Measurements from ENCODE around the gene MEGF9. TPM values are rescaled to one million over a fixed set of nuclear protein-coding genes. Genes with fewer than 3 reads are reported as not detected.

Gene MEGF9
- total and polyA plus RNA-seq, 2 of the 13 experiments (the other 11 are each of a cell fraction or from before 2014, with no cell fraction given) = 3.1 to 3.3 TPM

DNA sequence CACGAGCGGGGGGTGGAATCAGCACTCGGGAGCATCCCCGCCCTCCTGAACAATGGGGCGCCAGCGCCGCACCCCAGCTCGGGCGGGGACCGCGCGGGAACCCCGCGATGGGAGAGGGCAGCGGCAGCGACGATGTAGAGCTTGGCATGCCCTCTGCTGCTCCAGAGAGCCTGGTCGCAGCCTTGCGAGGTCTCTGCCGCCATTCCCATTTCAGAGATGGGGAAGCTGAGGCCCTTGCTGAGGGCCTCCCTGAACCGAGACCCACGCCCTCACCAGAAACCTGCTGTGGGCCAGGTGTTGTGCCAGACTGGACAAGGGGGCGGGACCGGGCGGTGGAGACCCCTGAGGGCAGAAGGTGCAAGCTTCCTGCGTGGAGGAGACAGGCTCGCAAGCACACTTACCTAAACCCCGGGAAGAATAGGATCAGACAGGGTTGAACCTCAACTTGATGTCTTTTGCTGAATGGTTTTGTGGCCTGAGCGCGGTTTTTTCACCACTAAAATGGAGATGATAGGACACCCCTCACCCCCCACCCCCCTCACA is 647 bp upstream of the MEGF9 start (continued):
- TF ChIP-seq SATB2 (CRISPR knock-in tag; IDR thresholded peaks at IDR 0.05) (no peak), HHEX (CRISPR knock-in tag; IDR thresholded peaks at IDR 0.05) (no peak), ZNF788 (CRISPR knock-in tag; IDR thresholded peaks at IDR 0.05; ENCODE audit: borderline replicate concordance) (peak; percentile 2; the same call in 1 of the 2 replicates), ZNF572 (CRISPR knock-in tag; IDR thresholded peaks at IDR 0.05) (no peak), ZNF567 (CRISPR knock-in tag; IDR thresholded peaks at IDR 0.05; ENCODE audit: borderline replicate concordance) (no peak), MTA3 (CRISPR knock-in tag; IDR thresholded peaks at IDR 0.05) (no peak), NONO (IDR thresholded peaks at IDR 0.05) (no peak), NONO (CRISPR knock-in tag; conservative IDR thresholded peaks at IDR 0.05) (peak; percentile 2; the same call in 1 of the 2 replicates), ZFP41 (CRISPR knock-in tag; IDR thresholded peaks at IDR 0.05; ENCODE audit: borderline replicate concordance) (0 out of 2 replicates have a peak, but pooled peaks have one; percentile 68), ZNF768 (CRISPR knock-in tag; IDR thresholded peaks at IDR 0.05) (peak; percentile 59; the same call in 1 of the 2 replicates), ZMYM3 (CRISPR knock-in tag; IDR thresholded peaks at IDR 0.05) (peak; percentile 100)
- TF ChIP-seq, protein P1, sequence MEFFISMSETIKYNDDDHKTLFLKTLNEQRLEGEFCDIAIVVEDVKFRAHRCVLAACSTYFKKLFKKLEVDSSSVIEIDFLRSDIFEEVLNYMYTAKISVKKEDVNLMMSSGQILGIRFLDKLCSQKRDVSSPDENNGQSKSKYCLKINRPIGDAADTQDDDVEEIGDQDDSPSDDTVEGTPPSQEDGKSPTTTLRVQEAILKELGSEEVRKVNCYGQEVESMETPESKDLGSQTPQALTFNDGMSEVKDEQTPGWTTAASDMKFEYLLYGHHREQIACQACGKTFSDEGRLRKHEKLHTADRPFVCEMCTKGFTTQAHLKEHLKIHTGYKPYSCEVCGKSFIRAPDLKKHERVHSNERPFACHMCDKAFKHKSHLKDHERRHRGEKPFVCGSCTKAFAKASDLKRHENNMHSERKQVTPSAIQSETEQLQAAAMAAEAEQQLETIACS (CRISPR knock-in tag; IDR thresholded peaks at IDR 0.05) = 0 out of 2 replicates have a peak, but pooled peaks have one; percentile 8
- TF ChIP-seq, protein P2, sequence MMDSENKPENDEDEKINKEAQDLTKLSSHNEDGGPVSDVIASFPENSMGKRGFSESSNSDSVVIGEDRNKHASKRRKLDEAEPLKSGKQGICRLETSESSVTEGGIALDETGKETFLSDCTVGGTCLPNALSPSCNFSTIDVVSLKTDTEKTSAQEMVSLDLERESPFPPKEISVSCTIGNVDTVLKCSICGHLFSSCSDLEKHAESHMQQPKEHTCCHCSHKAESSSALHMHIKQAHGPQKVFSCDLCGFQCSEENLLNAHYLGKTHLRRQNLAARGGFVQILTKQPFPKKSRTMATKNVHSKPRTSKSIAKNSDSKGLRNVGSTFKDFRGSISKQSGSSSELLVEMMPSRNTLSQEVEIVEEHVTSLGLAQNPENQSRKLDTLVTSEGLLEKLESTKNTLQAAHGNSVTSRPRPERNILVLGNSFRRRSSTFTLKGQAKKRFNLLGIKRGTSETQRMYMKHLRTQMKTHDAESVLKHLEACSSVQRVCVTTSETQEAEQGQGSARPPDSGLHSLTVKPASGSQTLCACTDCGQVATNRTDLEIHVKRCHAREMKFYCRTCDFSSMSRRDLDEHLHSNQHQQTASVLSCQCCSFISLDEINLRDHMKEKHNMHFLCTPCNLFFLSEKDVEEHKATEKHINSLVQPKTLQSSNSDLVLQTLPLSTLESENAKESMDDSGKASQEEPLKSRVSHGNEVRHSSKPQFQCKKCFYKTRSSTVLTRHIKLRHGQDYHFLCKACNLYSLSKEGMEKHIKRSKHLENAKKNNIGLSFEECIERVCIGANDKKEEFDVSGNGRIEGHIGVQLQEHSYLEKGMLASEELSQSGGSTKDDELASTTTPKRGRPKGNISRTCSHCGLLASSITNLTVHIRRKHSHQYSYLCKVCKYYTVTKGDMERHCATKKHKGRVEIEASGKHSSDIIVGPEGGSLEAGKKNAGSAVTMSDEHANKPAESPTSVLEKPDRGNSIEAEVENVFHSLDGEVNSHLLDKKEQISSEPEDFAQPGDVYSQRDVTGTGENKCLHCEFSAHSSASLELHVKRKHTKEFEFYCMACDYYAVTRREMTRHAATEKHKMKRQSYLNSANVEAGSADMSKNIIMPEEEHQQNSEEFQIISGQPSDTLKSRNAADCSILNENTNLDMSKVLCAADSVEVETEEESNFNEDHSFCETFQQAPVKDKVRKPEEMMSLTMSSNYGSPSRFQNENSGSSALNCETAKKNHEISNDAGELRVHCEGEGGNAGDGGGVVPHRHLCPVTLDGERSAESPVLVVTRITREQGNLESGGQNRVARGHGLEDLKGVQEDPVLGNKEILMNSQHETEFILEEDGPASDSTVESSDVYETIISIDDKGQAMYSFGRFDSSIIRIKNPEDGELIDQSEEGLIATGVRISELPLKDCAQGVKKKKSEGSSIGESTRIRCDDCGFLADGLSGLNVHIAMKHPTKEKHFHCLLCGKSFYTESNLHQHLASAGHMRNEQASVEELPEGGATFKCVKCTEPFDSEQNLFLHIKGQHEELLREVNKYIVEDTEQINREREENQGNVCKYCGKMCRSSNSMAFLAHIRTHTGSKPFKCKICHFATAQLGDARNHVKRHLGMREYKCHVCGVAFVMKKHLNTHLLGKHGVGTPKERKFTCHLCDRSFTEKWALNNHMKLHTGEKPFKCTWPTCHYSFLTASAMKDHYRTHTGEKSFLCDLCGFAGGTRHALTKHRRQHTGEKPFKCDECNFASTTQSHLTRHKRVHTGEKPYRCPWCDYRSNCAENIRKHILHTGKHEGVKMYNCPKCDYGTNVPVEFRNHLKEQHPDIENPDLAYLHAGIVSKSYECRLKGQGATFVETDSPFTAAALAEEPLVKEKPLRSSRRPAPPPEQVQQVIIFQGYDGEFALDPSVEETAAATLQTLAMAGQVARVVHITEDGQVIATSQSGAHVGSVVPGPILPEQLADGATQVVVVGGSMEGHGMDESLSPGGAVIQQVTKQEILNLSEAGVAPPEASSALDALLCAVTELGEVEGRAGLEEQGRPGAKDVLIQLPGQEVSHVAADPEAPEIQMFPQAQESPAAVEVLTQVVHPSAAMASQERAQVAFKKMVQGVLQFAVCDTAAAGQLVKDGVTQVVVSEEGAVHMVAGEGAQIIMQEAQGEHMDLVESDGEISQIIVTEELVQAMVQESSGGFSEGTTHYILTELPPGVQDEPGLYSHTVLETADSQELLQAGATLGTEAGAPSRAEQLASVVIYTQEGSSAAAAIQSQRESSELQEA (CRISPR knock-in tag; IDR thresholded peaks at IDR 0.05; ENCODE audit: not compliant biosample characterization) = peak; percentile 7
- TF ChIP-seq, protein P3, sequence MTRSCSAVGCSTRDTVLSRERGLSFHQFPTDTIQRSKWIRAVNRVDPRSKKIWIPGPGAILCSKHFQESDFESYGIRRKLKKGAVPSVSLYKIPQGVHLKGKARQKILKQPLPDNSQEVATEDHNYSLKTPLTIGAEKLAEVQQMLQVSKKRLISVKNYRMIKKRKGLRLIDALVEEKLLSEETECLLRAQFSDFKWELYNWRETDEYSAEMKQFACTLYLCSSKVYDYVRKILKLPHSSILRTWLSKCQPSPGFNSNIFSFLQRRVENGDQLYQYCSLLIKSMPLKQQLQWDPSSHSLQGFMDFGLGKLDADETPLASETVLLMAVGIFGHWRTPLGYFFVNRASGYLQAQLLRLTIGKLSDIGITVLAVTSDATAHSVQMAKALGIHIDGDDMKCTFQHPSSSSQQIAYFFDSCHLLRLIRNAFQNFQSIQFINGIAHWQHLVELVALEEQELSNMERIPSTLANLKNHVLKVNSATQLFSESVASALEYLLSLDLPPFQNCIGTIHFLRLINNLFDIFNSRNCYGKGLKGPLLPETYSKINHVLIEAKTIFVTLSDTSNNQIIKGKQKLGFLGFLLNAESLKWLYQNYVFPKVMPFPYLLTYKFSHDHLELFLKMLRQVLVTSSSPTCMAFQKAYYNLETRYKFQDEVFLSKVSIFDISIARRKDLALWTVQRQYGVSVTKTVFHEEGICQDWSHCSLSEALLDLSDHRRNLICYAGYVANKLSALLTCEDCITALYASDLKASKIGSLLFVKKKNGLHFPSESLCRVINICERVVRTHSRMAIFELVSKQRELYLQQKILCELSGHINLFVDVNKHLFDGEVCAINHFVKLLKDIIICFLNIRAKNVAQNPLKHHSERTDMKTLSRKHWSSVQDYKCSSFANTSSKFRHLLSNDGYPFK (CRISPR knock-in tag; IDR thresholded peaks at IDR 0.05; ENCODE audit: borderline replicate concordance) = peak; percentile 63; the same call in 1 of the 2 replicates
